Measurements from ENCODE around the gene PERM1.
"Not testable (repeated sequence)": the region's sequence is repeated elsewhere in the genome, so short reads cannot be mapped to it uniquely, and the experiment has no call there.

The PERM1 gene

DNA sequence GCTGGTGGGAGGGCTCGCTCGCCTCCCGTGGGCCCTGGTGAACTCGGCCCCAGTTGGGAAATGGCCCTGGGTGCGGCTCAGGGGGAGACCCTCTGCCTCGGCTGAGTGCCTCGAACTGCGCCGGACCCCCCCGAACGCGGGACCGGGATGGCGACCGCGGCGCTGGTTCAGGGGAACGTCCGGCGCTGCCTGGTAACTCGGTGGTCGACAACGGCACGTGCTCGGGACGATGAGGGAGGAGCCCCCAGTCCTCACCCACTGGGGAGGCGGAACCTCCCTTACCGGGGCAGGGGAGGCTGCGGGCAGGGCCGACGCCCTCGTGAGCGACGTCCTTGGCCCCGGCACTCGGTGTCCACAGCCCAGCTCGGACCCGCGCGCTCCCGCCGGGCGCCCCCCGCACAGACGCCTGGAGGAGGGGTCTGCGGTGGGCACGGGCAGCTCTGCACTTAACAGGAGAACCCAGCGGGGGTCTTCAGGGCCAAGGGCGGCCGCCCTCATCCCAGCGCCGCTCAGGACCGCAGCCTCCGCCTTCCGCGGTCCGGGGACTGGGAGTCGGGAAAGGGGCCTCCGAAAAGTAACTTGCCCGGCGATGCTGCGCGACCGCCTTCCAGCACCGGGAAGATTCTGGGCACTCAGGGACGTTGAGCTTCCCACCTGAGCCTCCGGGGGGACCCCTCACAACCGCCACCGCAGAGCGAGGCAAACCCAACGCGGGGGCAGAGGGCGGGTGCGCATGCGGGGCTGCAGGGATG, 16.3 kb upstream of the PERM1 start:
- no peak for DNase-seq

DNA sequence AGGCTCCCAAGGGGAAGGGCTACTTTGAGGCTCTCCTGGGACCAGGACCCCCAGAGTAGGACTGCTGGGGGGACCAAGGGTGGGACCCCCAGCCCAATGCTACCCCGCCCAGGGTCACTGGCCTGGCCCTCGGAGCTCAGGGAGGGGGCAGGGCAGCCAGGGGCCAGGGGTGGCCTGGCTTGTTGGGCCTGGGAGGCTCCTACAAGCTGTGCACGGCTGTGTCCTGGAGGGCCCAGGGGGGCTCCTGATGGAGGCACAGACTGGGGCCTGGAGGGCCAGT, 15.8 kb upstream of the PERM1 start:
- DNase-seq = no peak

DNA sequence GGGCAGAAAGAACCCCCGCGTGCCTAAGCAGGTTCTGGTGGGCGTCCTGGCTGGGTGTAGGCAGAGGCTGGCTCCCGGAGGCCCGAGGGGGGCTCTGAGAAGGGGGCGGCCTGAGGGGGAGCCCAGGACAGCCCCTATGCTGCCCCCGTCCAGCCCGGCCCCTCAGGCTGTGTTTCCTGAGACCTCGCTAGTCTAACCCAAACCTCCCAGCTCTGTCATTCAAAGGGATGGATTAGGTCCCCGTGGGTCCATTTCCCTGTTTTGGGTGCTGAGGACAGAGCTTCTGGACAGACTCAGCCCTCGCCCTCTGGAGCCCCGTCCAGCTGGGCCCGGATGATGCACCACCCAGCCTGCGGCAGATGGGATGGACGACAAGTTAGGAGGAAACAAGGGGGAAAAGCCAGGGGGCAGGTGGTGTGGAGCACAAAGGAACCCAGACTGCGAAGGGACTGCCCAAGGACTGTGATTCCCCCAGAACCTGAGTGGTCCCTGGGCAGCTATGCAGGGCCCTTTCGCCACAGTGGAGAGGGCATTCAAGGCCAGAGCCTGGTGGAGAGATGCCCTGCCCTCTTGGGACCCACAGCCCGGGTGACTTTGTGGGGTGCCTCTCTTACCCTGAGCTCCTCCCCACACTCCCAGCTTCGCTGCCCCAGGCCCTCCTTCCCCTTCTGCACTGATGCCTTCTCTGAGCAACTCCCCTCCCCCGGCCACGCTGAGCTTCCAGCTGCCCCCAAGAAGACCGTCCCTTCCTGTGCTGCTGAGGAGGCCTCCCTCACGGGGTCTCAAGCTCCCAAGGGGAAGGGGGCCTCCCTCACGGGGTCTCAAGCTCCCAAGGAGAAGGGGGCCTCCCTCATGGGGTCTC, 15.2 kb upstream of the PERM1 start:
- DNase-seq = peak in 1 of 3 donors; percentile 44

DNA sequence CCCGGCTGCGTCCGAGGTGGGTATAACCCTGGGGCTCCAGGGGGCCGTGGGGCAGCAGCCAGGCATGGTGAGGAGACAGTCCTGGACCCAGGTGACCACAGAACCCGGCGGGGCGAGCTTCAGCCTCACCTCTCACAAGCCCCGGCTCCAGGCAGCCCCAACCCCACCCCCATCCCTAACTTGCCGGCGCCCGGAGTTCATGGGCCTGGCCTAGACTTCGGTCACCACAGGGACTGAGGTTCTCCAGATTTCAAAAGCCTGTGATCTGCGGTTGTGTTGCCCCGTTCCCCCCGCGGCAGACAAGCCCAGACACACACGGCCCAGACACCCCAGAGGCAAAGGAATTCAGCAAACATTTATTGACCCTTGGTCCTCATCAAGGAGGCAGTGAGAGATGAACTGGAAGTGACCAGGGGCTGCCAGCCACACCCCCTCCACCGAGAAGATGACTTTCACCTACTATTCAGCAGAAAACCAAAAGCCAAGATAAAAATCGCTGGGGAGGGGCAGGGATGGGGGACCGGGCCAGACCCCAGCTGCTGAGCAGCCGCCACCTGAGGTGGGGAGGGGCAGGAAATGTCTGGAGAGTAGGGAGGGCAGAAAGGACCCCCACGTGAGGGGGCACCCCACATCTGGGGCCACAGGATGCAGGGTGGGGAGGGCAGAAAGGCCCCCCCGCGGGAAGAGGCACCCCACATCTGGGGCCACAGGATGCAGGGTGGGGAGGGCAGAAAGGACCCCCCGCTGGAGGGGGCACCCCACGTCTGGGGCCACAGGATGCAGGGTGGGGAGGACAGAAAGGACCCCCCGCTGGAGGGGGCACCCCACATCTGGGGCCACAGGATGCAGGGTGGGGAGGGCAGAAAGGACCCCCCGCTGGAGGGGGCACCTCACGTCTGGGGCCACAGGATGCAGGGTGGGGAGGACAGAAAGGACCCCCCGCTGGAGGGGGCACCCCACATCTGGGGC, 14.1 kb upstream of the PERM1 start:
- no peak for DNase-seq

DNA sequence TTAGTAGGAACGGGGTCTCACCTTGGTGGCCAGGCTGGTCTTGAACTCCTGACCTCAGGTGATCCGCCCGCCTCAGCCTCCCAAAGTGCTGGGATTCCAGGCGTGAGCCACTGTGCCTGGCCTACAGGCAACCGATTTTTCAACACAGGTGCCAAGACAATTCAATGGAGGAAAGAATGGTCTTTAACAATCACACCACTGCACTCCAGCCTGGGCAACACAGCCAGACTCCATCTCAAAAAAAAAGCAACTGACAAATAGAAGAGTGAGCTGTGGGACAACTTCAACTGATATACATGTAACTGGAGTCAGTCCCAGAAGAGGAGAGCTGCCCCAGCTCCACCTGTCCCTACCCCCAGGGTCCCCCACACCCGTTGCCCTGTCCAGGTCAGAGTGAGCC, 12.7 kb upstream of the PERM1 start:
- DNase-seq = not testable (repeated sequence)

DNA sequence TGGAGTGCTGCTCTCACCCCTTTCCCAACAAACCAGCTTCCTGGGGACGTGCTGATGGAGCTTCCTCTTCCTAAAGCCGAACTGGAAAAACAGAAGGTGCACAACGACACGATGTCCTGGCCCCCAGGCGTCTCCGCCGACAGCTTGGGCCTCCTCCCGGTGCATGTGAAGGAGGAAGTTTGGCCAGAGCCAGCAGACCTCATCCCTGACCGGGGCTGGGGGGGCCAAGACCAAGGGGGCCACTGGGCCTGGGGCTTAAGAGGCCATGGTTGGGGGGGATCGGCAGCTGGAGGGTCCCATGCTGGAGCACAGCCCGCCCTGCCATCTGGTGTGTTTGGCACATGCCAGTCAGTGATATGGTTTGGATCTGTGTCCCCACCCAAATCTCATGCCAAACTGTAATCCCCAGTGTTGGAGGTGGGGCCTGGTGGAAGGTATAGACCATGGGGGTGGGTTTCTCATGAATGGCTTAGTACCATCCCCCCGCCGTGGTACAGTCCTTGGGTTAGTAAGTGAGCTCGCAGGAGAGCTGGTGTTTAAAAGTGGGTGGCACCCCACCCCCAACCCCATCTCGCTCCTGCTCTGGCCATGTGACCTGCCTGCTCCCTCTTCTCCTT, 11.6 kb upstream of the PERM1 start:
- peak in 1 of 3 donors; percentile 45 for DNase-seq

DNA sequence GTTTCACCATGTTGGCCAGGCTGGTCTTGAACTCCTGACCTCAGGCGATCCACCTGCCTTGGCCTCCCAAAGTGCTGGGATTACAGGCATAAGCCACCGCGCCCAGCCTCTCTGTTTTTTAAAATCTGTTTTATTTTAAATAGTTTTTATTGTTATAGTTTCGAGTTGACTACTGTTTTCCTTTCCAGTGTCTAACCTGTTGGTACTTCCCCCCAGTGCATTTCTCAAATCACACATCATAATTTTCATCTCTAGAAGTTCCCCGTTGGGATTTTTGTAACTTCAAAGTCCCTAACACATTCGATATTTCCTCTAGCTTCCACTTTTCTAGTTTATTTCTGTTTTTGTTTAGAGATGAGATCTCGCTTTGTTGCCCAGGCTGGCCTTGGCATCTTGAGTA, 10.5 kb upstream of the PERM1 start:
- DNase-seq = peak in 1 of 3 donors; percentile 52

DNA sequence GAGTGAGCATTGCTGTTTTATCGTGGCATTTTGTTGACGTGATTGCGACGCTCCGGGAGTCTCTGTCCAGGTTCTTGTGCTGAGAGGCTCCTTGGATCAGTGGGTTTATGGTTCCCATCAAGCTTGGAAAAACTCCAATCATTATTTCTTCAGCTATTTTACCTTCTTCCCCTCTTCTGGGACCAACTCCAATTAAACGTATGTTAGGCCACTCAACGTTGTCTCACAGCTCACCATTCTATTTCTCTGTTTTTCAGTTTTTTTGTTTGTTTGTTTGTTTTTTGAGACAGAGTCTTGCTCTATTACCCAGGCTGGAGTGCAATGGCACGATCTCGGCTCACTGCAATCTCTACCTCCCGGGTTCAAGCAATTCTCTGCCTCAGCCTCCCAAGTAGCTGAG, 10.0 kb upstream of the PERM1 start:
- DNase-seq = no peak

DNA sequence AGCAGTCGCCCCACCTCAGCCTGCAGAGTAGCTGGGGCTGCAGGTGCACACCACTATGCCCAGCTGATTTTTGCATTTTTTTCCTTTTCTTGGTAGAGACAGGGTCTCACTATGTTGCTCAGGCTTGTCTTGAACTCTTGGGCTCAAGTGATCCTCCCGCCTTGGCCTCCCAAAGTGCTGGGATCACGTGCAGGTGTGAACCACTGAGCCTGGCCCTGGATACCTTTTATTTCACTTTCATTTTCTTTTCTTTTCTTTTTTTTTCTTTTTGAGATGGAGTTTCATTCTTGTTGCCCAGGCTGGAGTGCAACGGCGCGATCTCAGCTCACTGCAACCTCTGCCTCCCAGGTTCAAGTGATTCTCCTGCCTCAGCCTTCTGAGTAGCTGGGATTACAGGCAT, 9.4 kb upstream of the PERM1 start:
- not testable (repeated sequence) for DNase-seq

DNA sequence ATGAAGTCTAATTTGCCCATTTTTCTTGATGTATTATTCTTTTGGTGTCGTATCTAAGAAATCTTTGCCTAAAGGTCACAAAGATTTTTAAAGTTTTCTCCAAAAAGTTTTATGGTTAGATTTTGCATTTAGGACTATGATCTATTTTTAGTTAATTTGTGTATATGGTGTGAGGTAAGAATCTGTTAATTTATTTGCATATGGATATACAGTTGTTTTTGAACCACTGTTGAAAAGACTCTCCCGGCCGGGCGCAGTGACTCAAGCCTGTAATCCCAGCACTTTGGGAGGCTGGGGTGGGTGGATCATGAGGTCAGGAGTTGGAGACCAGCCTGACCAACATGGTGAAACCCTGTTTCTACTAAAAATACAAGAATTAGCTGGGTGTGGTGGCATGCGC, 6.2 kb upstream of the PERM1 start:
- DNase-seq = not testable (repeated sequence)

DNA sequence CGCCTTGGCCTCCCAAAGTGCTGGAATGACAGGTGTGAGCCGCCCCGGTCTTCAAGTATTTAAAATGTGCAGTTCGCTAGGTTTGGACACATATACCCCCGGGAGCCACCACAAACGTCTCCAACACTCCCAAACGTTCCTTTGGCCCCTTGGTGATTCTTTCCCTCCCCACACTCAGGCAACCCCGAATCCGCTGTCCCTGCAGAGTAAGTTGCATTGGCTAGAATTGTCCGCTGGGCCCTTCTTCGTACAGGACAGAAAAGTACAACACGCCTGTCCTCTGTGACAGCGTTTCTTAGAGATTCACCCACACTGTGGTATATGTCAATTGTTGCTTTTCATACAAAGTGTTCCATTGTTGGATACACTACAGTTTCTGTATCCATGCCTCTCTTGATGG, 3.2 kb upstream of the PERM1 start:
- DNase-seq = no peak

DNA sequence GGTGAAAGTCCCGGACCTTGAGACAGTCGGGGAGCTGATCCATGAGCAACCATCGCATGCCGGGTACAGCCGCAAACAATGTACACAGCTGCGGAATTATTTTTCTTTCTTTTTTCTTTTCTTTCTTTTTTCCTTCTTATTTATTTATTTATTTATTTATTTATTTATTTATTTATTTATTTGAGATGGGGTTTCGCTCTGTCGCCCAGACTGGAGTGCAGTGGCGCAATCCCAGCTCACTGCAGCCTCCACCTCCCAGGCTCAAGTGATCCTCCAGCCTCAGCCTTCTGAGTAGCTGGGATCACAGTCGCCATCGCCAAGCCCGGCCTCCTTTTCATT, 2.6 kb upstream of the PERM1 start:
- no peak for DNase-seq

DNA sequence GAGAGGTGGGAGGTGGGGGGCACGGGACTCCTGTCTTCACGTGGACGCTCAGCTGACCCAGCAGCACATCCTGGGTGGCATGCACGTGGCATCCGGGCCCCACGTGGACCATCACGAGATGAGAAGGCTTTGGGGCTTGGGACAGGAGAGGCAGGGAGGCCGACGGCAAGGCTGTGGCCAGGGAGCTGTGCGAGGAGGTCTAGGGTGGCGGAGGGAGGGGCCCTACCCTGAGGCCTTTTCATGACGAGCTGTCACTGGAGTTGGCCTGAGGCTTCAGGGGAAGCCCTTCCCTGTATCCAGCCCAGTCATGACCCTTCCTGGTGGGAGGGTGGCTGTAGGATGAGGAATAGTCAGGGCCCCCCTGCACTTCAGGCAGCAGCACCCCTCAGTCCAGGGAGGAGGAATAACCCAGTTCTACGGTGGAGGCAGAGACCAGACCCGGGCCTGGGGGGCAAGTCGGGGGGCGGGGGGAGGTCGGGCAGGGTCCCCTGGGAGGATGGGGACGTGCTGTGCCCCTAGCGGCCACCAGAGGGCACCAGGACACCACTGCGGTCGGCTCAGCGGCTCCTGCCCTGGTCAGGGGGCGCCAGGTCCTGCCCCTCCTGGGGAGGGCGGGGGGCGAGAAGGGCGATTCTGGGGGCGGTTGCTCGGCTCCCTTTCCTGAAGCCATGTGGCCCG, 2.0 kb upstream of the PERM1 start:
- peak; percentile 50 to 67 (median 53) for DNase-seq

DNA sequence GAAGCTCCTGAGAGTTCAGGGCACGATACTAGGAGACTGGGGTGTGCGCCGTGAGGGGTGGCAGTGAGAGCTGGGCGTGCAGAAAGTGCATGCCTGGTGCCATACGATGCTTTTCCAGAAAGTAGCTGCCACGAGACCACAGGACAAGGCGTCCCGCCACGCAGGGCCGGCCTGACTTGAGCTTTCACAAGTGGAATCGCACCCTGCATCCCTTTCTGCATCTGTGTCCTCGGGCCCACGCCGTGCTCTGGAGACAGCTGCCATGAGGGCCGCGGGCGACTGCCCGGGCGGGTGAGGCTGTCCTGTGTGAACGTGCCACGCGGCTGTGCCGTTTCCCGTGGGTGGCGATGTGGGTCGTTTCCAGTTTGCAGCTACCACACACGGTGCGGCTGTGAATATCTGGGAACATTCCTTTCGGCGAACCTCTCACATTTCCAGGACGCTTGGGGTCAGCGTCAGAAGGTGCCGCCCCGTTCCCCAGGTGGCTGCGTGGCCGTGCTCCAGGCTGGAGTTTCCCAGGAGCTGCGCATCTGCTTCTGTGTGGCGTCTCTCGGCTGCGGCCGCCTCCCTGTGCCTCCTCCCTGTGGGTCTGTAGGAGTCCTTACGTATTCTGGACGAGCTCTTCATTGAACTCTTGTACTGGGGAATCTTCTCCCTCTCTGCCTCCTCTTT, 1.0 kb upstream of the PERM1 start:
- DNase-seq = no peak

DNA sequence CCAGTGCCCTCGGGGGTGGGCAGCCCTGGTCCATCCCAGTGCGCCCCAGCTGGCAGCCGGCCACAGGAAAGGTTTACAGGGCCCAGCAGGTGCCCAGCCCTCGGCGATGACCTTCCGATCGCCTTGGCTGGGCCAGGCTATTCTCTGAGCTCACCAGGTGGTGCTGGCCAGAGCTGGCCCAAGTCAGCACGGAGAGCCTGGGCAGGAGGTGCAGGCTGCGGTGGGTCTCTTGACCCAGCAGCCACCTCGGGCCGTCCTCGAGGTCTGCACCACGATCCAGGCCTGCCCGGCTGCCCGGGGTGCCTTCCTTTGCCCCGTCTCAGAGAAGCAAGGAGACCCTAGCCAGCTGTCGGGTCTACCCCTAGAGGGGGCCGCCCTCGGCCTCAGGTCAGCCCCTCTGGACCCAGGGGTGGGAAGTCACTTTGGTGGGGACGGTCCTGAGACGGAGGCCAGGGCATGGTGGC, 370 bp downstream of the PERM1 start:
- no peak for DNase-seq

DNA sequence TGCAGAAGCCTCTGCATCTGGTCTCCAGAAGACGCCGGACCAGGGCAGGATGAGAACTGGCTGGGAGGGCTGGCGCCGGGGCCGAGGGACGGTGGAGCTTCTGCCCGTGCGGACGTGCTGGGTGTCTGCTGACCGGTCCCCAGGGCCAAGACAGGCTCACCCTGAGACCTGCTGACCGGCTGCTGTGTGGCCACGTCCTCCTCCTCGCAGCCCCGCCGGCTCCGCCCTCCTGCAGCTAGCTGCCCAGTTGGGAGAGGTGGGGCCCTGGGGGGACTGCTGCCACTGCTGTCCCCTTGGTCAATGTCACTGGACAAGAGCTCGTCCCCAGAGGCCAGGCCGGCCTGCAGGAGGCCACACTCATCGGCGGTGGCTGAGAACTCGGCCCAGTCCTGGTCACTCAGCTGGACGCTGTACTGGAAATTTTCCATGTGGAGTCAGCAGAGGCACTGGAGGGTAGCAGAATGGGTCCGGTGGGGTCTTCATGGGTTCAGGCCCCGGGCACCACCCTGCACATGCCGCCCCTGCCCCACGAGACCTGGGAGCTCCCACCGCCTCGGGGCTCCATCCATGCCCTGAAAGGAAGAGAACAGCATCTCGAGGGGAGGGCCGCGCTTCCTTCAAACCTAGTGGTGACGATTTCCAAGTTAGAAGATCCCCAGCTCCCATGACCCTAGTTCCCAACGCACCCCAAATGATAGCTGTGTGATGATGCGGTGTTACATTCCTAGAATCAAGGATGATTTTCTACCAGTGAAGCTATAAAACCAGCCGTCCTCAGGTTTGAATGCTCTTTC, 1.1 kb downstream of the PERM1 start:
- no peak for DNase-seq

DNA sequence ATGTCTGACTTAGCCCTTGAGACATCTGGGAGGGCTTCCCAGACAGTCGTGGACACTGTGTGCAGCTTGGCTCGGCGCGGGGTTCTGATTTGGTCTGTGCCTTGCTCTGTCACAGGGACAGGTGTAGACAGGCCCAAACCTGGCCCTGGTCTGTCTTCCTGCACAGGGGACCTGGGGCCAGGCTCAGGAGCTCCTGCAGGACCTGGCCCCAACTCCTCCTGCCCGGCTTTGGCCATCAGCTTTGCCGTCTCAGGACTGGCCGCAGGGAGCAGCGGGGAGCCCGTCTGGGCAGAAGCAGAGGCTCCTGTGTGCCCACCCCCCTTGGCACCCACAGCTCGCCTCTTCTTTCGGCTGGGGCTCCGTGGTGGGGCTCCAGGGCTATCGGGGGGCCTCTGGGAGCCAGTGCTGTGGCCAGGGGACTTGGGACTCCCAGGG, 1.7 kb downstream of the PERM1 start:
- no peak for DNase-seq

DNA sequence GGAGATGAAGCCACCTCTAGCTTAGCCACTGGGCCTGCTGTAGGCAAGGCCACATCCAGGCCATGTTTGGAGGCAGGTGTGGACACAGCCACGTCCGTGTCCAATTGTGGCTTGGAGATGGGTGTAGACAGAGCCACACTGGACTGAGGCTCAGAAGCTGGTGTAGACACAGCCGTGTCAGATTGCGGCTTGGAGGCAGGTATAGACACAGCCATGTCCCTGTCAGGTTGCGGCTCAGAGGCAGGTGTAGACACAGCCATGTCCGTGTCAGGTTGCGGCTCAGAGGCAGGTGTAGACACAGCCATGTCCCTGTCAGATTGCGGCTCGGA, 2.2 kb downstream of the PERM1 start:
- no peak for DNase-seq

DNA sequence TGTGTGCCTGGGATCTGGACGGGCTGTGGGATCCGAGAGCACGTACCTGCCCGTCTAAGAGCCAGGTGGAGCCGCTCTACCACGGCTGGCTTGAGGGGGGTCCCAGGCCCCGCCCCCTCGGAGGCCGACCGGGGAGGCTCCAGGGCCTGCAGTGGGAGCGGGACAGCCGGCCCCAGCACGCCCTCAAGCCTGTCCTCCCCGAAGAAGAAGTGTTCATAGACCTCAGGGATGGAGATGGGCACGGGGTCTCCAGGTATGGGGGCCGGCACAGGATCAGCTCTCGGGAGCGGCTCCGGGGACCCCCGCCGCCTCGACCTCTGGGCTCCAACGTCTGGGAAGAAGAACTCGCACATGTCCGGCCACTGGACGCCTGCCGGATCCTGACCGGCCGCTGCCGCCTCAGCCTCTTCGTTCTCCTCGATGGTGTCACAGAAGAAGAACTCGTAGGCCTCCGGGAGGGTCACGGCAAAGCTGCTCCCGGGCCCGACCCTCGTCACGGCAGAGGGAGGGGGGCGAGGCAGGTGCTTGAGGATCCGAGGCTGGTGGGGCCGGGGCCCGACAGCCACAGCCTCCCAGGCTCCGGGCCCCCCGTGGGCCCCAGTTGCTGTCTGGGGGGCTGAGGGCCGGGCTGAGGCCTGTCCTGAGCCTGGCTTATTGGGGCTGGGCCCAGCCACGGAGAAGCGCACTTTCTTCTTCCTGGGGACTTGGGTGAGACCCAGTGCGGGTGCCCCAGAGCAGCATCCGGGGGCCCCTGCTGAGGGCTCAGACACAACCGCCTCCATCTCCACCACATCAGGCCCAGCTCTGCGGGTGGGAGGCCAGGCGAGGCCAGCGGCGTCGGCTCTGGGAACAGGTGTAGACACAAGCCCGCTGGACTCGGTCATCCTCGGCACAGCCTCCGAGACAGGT, 2.8 kb downstream of the PERM1 start:
- DNase-seq = no peak

Measured in suppressor macrophage treated with lipopolysaccharide for 1 hour (primary cell).